Kidney capillary endothelial cell (primary cell): ENCODE measurements around the gene TNFAIP8L3.
A peak's percentile ranks its signal among the peaks of the same experiment; 100 is the strongest.

Experiments used
- DNase-seq: peaks from one replicate; pipeline ENCODE4 v3.0.0-alpha.2; 2018; ENCODE audit warnings: low spot score

Gene TNFAIP8L3

DNA sequence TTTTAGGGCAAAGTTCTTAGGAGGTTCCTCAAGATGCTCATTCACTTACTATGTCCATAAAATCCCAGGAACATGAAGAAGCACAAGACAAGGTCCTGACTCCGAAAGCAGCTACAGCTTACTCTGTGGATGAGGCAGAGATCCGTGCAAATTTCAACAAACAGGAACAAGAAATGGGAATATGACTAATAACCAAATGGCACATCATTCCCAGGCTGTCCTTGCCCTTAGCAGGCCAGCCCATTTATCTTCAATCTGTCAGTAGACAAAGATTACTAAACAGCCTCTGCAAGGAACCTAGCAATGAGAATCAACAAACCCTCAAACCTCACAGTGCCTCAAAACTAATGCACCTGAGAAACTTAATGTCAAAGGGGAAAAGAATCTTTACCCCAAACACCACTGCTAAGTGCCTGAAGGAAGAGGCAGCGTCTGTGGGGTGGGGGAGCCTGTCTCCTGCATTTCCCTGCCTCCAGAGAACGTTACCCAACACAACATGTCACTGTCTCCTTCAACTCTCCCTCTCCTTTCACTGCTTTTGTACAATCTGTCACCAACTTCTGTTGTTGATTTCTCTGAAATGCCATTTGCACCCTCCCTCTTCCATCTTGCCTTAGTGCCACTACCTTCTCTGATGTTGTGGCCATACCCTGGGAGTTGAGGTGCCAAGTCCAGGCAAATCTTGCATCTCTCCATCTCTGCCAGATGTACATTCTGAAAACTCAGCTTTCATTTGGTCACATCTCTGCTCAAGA, 4.8 kb downstream of the TNFAIP8L3 start:
- DNase-seq = peak; percentile 30

DNA sequence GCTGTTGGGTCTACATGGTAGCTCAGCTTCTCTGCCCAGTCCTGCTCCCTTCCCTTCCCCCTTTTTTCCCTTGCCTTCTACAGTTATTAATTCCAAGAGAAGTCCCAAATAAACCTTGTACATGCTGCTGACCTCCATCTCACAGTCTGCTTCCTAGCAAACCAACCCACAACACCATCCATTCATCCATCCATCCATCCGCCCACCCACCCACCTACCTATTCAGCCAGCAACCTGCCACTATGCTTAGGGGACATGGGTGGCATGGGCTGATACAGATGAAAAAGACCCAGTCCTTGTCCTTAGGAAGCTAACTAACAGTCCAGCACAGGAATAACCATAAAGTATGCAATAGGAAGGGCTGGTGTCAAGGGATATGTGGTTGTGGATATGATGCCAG, 5.7 kb downstream of the TNFAIP8L3 start:
- DNase-seq = no peak

DNA sequence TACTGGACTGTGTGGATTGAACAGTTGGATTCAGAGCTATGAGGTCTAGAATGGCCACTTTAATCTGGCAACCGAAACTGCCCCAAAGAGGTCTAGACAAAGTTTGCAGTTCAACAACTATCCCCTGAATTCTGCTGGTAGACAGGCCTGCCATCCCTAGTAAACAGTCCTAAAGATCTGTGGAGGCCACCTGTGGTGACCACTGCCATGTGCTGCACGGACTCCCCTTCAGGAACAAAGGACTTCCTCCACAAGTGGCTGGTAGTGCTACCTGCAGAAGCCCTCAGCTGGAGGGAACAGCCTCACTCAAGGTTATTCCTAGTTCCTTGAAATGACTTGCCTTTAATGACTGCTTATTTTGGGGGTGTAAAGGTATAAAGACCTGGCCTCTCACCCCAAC, 6.1 kb downstream of the TNFAIP8L3 start:
- no peak for DNase-seq

DNA sequence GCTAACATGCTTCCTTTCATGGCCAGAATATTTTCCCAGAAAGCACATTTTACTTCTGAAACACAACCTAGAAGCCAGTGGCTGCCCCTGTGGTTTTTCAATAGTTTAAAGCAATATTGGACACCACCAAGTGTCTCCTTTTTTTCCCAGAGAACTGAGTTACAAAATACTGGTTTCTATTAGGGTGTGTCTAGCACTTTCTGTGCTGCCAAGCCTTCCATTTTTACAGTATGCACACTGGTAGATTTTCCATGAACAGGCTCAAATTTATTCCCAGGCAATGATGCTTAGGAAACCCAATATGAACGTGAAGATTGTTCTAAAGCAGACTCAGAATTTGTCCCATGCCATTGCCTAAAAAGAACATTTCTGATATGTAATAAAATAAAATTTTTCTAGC, 7.2 kb downstream of the TNFAIP8L3 start:
- DNase-seq = no peak

DNA sequence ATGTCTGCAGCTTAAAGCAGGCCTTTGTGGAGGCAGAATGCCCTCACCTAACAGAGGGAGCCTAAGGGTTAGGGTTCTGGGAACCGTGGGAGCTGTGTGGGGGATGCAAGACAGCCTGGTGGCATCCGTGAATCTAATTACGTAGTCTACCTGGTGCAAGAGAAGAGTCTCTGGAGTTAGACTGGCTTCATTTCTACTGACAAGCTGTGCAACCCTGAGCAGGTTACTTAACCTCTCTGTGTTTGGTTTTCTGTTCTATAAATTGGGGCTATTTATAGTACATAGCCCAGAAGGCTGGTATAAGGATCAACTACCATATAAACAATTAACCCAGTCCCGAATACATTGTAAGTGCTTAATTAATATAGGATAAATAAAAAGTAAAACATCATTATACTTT, 8.3 kb downstream of the TNFAIP8L3 start:
- DNase-seq = no peak

DNA sequence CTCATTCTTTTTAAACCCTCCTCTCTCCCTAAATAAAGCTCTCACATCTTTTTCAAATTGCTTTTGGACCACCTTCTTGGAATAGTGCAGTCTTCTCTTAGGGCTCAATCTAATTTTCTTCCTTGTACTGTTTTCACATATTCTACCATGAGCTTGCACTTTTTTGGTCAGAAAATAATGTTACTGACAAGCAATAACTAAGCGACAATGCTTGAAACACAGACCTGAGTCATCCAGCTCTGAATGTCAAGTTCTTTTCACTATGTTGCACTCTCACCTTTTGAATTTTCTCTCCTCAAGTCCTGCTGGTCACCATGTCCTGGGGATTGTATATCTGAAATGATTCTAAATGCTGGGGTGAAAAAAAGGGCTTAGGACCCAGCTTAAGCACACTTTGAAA, 8.9 kb downstream of the TNFAIP8L3 start:
- no peak for DNase-seq

DNA sequence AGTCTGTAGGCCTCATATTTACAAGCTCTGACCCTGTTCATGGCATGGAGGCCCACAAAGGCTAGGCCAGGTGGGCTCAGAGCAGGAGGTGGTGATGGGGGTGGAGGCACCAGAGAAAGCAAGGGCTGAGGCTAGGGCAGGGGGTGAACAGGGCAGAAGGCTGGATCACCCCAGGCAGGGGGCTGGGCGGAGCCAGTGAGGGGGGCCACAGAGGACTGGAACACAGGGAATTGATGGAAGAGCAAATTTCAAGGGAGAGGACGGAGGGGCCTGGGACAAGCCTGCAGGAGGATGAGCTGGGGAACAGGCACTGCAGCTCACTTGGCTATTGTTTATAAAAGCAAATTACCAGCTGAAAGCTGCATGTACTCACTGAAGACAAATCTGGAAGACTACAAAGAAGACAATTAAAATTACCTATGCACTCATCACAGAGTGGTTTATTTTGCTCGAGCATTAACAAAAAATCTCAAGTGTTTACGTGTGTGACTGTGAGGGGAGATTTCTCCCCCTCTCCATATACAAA, 11.0 kb downstream of the TNFAIP8L3 start:
- no peak for DNase-seq

DNA sequence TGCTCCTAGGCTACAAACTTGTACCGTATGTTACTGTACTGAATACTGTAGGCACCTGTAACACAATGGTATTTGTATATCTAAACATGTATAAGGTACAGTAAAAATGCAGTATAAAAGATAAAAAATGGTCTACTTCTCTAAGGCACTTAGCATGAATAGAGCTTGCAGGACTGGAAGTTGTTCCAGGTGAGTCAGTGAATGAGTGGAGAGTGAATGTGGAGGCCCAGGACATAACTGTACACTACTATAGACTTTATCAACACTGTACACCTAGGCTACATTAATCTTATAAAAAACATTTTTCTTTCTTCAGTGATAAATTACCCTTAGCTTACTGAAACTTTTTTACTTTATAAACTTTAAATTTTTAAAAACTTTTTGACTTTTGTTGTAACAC, 12.5 kb downstream of the TNFAIP8L3 start:
- DNase-seq = no peak

DNA sequence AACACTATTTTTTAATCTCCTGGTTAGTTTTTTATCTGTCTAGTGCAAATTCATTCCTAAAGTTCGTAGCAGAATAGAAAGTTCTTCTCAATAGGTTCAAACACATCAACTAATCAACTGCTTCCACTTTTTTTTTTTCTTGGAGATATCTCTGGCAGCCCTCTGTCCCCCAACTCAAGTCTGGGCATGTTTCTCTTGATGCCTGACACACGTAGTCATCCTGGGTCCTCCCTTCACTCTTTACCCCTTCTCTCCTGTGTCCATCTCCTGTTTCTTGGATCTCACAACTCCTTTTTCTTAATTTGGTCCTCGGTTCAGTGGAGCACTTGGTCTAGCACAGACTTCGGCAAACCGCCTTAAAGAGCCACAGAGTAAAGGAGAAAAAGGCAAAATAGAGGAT, 14.4 kb downstream of the TNFAIP8L3 start:
- no peak for DNase-seq

DNA sequence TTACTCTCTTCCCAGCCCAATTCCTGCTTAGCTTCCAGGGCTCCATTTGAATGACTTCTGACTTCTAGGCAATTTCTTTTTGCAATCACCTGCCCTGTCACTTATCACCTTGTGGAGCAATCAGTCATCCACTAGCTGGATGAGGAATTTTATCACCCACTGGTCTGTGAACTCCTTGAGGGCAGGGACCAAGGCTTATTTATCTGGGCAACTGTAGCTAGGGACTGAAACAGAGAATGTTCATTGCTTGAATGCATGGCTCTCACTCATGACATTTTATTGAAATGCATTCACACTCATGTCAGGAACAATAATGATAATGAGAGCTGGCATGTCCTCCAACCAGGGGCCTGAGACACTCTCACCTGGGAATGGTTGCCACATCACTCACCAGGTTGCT, 15.5 kb downstream of the TNFAIP8L3 start:
- no peak for DNase-seq

DNA sequence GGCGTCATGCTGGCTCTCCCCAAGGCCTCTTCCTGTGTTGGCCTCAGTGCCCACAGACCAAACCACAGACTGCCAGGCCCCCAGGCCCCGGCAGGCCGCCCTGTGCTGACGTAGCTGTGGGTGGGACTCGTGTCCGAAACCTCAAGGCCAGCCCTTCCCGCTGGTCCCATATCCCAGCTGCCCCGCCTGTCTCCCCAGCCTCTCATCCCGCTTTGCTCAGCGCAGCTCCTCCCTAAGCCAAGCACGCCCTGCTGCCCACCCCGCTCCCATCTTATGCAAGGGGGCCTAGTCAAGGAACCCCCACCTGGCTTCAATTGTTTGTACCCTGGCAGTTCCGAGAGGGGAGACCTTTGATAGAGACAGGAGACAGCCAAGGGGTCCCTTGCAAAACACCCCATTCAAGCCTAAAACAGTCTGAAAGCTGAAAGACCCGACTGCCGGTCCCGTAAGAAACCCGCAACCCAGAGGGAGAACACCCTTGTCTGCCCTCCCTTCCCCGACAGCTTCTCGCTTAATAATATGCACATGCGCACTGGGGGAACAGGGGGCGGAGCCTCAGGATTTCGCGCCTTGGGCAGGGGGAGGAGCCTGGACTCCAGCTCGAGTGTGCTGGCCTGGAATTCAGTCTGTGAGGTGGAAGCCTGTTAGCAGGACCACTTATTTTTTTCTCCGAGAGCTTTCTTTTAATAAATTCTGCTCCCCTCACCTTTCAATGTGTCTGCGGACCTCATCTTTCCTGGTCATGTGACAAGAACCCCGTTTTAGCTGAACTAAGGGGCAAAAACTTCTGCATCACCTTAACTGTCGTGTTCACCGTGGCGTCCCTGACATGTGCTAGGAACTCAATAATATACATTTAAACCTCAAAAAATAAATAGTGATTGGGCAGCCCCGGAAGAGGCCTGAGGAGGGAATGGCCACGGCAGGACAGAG, 17.2 kb downstream of the TNFAIP8L3 start:
- no peak for DNase-seq

DNA sequence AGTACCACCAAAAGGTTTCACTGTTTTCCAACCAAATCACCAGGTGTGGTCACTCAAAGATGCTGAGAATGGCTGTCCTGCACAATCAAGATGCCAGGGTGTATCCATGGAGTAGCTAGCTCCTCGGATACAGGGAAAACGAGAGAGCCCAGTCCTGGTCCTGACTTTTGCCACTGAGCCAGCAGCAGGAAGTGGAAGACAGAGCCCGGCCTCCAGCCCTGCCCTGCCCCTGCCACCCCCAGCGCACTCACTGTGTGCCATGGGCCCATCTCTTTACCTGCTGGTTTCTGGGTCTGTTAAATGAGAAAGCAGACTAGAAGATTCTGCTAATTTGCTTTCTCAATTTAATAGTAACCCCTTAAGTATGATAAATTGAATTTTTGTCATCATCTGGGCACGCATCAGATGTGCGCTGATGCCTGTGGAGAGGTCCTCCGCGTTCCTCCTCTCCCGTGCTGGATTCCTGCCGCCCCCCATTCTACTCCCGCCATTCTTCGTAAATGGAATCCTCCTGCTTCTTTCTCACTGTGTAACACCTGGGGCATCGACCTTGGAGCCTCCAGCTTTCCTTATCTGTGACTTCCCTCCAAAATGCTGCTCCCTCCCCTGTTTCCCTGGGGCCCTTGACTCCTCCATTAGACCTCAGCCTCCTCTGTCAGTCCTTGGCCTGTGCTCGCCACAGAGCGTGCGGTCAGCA, 18.0 kb downstream of the TNFAIP8L3 start:
- DNase-seq = no peak

DNA sequence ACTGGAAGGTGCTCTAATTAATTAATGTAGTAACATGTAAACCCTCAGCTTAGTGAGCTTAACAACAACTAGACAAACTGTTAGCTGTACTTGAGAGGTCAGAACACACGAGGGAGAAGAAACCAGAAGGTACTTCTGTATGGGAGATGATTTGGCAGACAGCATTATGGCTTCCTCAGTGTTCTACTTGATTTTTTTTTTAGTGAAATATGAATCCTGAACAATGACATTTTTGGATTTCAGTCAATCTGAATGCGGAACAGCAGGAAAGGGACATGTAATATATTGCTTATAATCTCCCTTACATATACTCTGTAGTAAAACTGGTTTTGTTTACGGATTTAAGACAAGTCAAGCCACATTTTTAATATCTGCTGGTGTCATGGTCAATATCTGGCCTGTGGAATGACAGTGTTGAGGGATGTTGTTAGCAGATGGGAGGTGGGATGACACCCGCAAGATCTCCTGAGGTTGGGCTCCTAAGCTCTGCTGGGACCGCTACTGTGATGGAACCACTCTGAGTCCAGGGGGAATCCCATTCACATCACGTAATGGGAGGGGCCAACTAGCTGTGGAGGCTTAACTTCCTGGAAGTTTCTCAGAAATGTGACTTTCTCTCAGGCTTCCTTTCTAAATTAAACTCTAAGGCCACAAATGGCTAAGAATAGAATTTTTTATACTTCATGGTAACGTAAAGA, 18.7 kb downstream of the TNFAIP8L3 start:
- no peak for DNase-seq

DNA sequence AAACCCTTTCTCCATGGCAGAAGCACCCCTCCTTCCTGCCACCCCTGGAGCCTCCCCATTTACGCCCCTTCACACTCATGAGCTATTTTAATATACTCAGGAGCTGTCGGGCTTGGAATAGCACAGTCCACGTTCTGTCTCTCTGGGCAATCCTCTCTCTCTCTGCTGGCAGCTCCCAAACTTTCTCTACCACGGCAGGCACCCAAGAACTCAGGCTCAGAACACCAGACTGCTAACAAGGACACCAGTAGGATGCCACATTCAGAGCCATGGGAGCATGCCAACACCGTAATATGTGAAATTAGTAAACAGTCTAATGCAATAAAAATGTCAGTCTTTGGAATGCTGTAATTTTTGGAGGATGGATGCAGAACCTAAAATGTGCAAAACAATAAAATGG, 19.3 kb downstream of the TNFAIP8L3 start:
- DNase-seq = no peak

DNA sequence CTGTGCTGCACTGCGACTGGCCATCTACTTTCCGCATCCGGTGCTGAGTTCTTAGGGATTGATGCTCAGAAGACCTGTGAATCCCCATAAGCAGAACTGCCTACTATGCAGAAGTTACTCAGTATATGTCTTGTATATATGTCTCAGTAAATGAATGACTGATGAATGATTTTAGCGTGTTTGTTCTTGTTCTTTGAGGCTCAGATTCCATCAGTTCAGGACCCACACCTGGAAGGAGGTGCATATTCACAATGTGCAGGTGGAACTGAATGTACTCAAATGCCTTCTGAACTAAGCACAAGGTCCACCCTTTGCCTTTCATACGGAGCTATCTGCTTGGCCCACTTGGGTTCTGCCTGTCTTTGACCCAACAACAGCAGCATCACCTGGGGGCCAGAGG, 19.8 kb downstream of the TNFAIP8L3 start:
- DNase-seq = no peak

DNA sequence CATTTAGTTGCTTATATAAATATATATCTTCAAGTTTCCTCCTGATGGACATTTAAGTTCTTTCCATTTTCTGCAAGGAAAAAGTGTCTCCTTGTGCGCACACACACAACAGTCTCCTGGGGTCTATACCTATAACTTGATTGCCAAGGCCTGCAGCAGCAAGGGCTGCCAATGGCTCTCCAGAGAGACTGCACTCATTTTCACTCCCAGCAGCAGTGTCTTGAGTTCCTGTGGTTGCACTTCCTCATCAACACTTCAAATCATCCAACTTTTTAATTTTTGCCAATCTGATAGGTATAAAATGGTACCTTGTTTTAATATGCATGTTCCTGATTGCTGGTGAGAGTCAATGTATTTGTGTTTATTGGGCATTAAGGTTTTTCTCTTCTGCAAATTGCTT, 23.1 kb downstream of the TNFAIP8L3 start:
- no peak for DNase-seq

DNA sequence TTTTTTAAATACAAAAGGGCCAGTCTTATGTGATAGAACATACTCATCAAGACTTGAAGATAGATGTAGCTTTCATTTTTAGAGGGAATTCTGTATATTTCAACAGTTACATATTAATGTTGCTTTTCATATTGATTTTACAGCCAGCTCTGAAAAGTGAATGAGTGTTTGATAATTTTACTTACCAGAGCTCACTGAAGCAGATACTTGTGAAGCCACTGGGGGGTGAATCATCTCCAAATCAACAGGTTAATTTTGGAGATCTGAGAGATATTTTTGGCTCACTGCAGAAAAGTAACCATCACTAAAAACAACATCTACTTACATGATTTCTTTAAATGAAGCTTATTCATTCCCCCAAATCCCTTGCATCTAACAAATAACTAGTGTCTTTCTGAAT, 24.7 kb downstream of the TNFAIP8L3 start:
- DNase-seq = no peak

DNA sequence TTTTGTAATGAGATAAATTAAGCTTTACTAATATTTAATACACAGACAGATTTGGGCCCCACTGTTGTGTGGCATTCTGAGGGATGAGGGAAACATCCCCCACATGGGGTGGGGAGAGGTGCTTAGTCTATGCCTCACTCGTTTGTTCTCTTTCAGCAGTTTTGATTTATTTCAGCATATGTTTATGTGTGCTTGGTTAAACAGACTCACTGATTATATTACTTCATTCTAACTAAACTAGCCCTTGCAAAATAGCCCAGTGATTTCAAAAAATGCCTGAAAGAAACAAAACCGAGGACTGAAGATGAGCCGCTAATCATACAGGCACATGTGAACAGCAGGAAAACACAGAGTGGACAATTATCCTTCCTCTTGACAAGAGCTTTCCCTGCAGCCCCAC, 27.2 kb downstream of the TNFAIP8L3 start:
- no peak for DNase-seq

DNA sequence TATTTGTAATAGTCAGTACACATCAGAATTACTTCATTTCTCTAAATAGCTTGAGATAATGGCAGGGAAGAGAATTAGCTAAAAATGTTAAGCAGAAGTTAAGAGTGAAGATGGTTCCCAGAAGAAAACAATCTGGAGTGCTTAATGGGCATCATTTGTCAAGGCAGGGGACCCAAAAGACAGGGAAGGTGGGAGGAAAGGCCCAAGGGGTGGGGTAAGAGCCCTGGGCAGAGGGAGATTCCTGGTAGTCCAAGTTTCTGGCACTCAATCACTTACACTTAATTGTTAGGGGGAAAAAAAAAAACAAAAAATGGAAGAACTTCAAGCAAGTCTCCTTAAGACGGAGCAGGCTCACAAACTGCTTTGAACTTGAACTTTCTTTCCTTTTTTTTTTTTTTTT, 28.9 kb downstream of the TNFAIP8L3 start:
- no peak for DNase-seq

DNA sequence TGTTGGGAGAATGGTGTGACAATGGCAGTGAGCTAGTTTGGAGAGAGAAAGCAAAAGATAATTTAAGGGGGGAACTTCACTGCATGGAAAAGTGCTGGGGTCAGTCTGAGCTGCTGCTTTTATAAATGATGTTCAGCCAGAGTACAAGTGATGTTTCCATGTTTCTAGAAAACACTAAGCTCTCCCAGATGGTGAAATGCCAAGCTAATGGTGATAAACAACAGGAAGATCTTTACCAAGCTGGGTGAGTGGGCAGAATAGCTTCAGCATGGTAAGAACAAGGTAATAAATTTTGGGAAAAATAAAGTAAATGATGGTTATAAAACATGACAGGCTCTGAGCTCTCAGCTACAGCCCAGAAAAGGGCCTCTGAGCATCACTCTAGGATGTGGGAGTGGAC, 29.4 kb downstream of the TNFAIP8L3 start:
- DNase-seq = no peak

DNA sequence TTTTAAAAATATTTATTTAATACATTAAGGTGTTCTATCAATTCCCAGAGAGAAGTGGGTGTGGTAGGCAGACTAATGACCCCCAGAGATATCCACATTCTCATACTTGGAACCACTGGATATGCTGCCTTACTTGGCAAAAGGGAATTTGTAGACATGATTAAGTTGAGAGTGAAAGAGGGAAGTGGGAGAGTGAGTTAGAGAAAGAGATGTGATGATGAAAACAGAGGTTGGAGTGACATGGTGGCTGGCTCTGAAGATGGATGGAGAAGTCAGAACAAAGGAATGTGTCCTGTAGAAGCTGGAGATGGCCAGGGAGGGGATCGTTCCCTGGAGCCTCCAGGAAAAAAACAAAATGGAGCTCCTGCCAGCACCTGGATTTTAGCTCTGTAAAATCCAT, 32.0 kb downstream of the TNFAIP8L3 start:
- DNase-seq = no peak
